Liver (tissue), 9 donors: Measurements from ENCODE around the gene TMEM97. TPM values are rescaled to one million over a fixed set of nuclear protein-coding genes. Genes with fewer than 3 reads are reported as not detected.
A peak's percentile ranks its signal among the peaks of the same experiment; 100 is the strongest.

ENCODE experiments used
- DNase-seq: peaks from one replicate; pipeline ENCODE4 v3.0.0-alpha.2; 2017; ENCODE audit warnings: low spot score
- H3K27ac ChIP-seq, 2 donors: one replicate each; pipeline ENCODE4 v1.7.0; 2013; ENCODE audit warnings: inconsistent platforms in 2 of 2, low read length in 2 of 2, control low read depth in 1 of 2, low read depth in 1 of 2, mild to moderate bottlenecking in 1 of 2
- H3K27me3 ChIP-seq, 4 donors: one replicate each; pipeline versions ENCODE4 v1.6.1 to v1.7.0; 2013; ENCODE audit warnings: low read length in 3 of 4, inconsistent platforms in 1 of 4, mild to moderate bottlenecking in 1 of 4, moderate library complexity in 1 of 4; ENCODE audit not compliant: control insufficient read depth in 4 of 4, insufficient read depth in 4 of 4
- H3K36me3 ChIP-seq, 4 donors: one replicate each; pipeline versions ENCODE4 v1.6.1 to v1.7.0; 2013; ENCODE audit warnings: low read length in 3 of 4, mild to moderate bottlenecking in 3 of 4, low read depth in 1 of 4, moderate library complexity in 1 of 4; ENCODE audit not compliant: control insufficient read depth in 4 of 4, insufficient read depth in 3 of 4
- H3K4me1 ChIP-seq, 4 donors: one replicate each; pipeline versions ENCODE4 v1.6.1 to v1.7.0; 2013; ENCODE audit warnings: low read length in 3 of 4, mild to moderate bottlenecking in 3 of 4, moderate library complexity in 1 of 4; ENCODE audit not compliant: control insufficient read depth in 4 of 4, insufficient read depth in 4 of 4
- H3K4me3 ChIP-seq, 3 donors: one replicate each; pipeline versions ENCODE4 v1.6.1 to v1.7.0; 2013; ENCODE audit warnings: low read length in 3 of 3, control low read depth in 1 of 3, low read depth in 1 of 3, mild to moderate bottlenecking in 1 of 3
- H3K9ac ChIP-seq, 2 donors: one replicate each; pipeline ENCODE4 v1.7.0; 2013; ENCODE audit warnings: low read length in 2 of 2, mild to moderate bottlenecking in 2 of 2, moderate library complexity in 2 of 2, control low read depth in 1 of 2, low read depth in 1 of 2
- H3K9me3 ChIP-seq, 4 donors: one replicate each; pipeline versions ENCODE4 v1.6.1 to v1.7.0; 2013; ENCODE audit warnings: low read length in 3 of 4; ENCODE audit not compliant: control insufficient read depth in 4 of 4
- EGR1 ChIP-seq, 2 donors: IDR thresholded peaks; 2 replicates each; pipeline ENCODE4 v1.6.1; 2016 to 2018; ENCODE audit warnings: antibody characterized with exemption in 2 of 2, low read depth in 2 of 2
- FOXA2 ChIP-seq: IDR thresholded peaks from 2 replicates; pipeline ENCODE4 v1.6.1; 2016; ENCODE audit warnings: antibody characterized with exemption
- GABPA ChIP-seq, 2 donors: IDR thresholded peaks in 1 of 2; conservative IDR thresholded peaks in 1 of 2; 2 replicates each; pipeline ENCODE4 v1.6.1; 2016; ENCODE audit warnings: antibody characterized with exemption in 2 of 2, mild to moderate bottlenecking in 1 of 2, moderate library complexity in 1 of 2
- HNF4A ChIP-seq, 2 donors: conservative IDR thresholded peaks; 2 replicates each; pipeline ENCODE4 v1.6.1; 2016; ENCODE audit warnings: antibody characterized with exemption in 2 of 2, mild to moderate bottlenecking in 2 of 2
- HNF4G ChIP-seq: IDR thresholded peaks from 2 replicates; pipeline ENCODE4 v1.6.1; 2016; ENCODE audit warnings: antibody characterized with exemption
- JUND ChIP-seq, 2 donors: IDR thresholded peaks; 2 replicates each; pipeline ENCODE4 v1.6.1; 2016; ENCODE audit warnings: antibody characterized with exemption in 2 of 2
- MAX ChIP-seq: IDR thresholded peaks from 2 replicates; pipeline ENCODE4 v1.6.1; 2016; ENCODE audit warnings: antibody characterized with exemption
- NR2F2 ChIP-seq: IDR thresholded peaks from 2 replicates; pipeline ENCODE4 v1.6.1; 2016; ENCODE audit warnings: antibody characterized with exemption
- RAD21 ChIP-seq, 2 donors: IDR thresholded peaks; 2 replicates each; pipeline ENCODE4 v1.6.1; 2016; ENCODE audit warnings: antibody characterized with exemption in 2 of 2, mild to moderate bottlenecking in 2 of 2
- RXRA ChIP-seq, 2 donors: IDR thresholded peaks; 2 replicates each; pipeline ENCODE4 v1.6.1; 2017 to 2018; ENCODE audit warnings: antibody characterized with exemption in 2 of 2, mild to moderate bottlenecking in 1 of 2
- SP1 ChIP-seq: IDR thresholded peaks from 2 replicates; pipeline ENCODE4 v1.6.1; 2018; ENCODE audit warnings: antibody characterized with exemption, mild to moderate bottlenecking
- TAF1 ChIP-seq: conservative IDR thresholded peaks from 2 replicates; pipeline ENCODE4 v1.6.1; 2016; ENCODE audit warnings: antibody characterized with exemption, mild to moderate bottlenecking
- ZBTB33 ChIP-seq: IDR thresholded peaks from 2 replicates; pipeline ENCODE4 v1.6.1; 2016; ENCODE audit warnings: antibody characterized with exemption
- WGBS: extraction: QIAGEN DNeasy Blood & Tissue Kit; methylation state at CpG from one replicate; pipeline ENCODE4 v1.1.7; 2013; 5-methylcytosine and 5-hydroxymethylcytosine counted together
- polyA plus RNA-seq, 2 donors: library from polyadenylated mRNA; stranded (reverse) in 1 of 2; unstranded in 1 of 2; fragments of 200-250 nt in 1 of 2; fragments of >200 nt in 1 of 2; fragmentation: Nextera tagmentation in 1 of 2; extraction: Ambion mirVana in 1 of 2; gene quantifications; one replicate each; pipeline versions ENCODE4 v1.2.1 to v1.2.3, GENCODE V29; 2013 to 2015
- total RNA-seq, 2 donors: library from RNA; depleted of rRNA; stranded (reverse); fragments of >200 nt; gene quantifications; one replicate each; pipeline ENCODE4 v1.2.3, GENCODE V29; 2014
- TF ChIP-seq, protein P1 (sequence below): fragments of 150-350 bp; IDR thresholded peaks from 2 replicates; pipeline ENCODE4 v1.5.1; 2017; ENCODE audit warnings: improper control_type of control experiment, low read depth, low read length; ENCODE audit not compliant: missing input control
- TF ChIP-seq, protein P2 (sequence below): IDR thresholded peaks from 2 replicates; pipeline ENCODE4 v1.6.1; 2016; ENCODE audit warnings: antibody characterized with exemption
- TF ChIP-seq, protein P3 (sequence below): IDR thresholded peaks from 2 replicates; pipeline ENCODE4 v1.6.1; 2016; ENCODE audit warnings: antibody characterized with exemption, mild to moderate bottlenecking
- donor health status: healthy.
- donor health status: healthy.
- donor health status: healthy.
- donor health status: healthy.
- donor health status: healthy.

TMEM97 gene
- total and polyA plus RNA-seq, 4 donors: 29.5 to 90.2 (median 63.5) TPM

DNA sequence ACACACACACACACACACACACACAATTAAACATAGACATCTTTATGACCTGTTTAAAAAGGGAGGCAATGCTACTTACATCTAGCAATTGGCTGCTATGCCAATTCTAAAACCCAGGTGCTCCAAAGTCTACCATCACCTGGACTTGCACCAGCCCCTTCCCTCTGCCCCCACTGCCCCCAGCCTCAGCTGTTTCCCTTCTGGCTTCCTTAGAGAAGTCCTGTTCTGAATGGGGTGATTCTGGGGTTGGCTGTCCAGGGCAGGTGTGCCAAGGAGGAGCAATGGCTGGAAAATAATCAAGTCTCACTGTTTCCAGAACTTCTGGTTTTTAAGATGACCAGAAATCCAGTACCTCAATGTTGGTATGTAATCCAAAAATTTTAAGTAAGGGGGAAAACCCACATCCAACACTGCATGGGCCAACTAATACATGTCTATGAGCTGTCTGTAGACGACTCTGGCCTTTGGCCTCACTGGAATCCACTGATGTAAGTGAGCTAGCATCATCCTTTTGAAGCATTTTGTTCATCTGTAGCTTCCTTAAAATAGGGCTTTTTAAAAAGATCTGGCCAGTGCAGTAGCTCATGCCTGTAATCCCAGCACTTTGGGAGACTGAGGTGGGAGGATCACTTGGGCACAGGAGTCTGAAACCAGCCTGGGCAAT is 14.2 kb downstream of the TMEM97 start (continued):
- TF ChIP-seq ZBTB33 (no peak), EGR1 (IDR thresholded peaks at IDR 0.05; ENCODE audit: low read depth in 2 of 2) (no peak), HNF4A (conservative IDR thresholded peaks at IDR 0.05) (no peak)

DNA sequence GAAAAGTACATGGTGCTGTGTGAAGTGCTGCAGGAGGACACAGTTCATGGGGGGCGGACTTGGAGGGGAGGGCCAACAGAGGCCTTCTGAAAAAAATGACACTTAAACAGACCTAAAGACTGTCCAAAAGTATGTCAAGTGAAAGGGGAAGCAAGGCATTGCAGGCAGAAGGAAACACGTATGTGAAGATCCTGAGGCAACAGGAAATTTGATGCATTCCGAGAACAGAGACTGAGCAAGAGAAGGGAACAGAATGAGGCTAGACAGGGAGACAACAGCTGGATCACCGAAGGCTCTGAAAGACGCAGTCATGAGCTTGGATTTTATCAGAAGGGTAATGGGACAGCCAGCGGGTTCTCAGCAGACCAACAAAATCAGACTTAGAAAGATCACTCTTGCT is 15.2 kb downstream of the TMEM97 start:
- H3K9me3 ChIP-seq: no peaks in the 10 kb centered on the region
- peak overlapping the region; percentile 85 to 93 (median 91) for H3K4me3 ChIP-seq
- no peak for DNase-seq
- WGBS: 74% methylated on average over 6 of the region's 6 CpGs
- H3K4me1 ChIP-seq: peaks cover 4 to 39% (median 36%) of the 10 kb centered on the region in 4 donors
- peaks cover 0 to 13% (median 5%) of the 10 kb centered on the region in 4 donors for H3K36me3 ChIP-seq
- no peaks in the 10 kb centered on the region for H3K27me3 ChIP-seq
- H3K27ac ChIP-seq: no peak overlapping the region
- H3K9ac ChIP-seq: peak overlapping the region in 1 of 2 donors; percentile 74
- no peak for TF ChIP-seq RXRA (IDR thresholded peaks at IDR 0.05)
- TF ChIP-seq, protein P1, sequence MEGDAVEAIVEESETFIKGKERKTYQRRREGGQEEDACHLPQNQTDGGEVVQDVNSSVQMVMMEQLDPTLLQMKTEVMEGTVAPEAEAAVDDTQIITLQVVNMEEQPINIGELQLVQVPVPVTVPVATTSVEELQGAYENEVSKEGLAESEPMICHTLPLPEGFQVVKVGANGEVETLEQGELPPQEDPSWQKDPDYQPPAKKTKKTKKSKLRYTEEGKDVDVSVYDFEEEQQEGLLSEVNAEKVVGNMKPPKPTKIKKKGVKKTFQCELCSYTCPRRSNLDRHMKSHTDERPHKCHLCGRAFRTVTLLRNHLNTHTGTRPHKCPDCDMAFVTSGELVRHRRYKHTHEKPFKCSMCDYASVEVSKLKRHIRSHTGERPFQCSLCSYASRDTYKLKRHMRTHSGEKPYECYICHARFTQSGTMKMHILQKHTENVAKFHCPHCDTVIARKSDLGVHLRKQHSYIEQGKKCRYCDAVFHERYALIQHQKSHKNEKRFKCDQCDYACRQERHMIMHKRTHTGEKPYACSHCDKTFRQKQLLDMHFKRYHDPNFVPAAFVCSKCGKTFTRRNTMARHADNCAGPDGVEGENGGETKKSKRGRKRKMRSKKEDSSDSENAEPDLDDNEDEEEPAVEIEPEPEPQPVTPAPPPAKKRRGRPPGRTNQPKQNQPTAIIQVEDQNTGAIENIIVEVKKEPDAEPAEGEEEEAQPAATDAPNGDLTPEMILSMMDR: no peak
- TF ChIP-seq HNF4A (conservative IDR thresholded peaks at IDR 0.05): no peak
- no peak for TF ChIP-seq SP1
- TF ChIP-seq GABPA (IDR thresholded peaks at IDR 0.05 in 1 of 2, conservative IDR thresholded peaks at IDR 0.05 in 1 of 2): no peak
- TF ChIP-seq JUND (IDR thresholded peaks at IDR 0.05): no peak
- TF ChIP-seq FOXA2: no peak
- TF ChIP-seq RAD21 (IDR thresholded peaks at IDR 0.05): no peak
- no peak for TF ChIP-seq TAF1
- TF ChIP-seq EGR1 (IDR thresholded peaks at IDR 0.05; ENCODE audit: low read depth in 2 of 2): no peak
- TF ChIP-seq, protein P2, sequence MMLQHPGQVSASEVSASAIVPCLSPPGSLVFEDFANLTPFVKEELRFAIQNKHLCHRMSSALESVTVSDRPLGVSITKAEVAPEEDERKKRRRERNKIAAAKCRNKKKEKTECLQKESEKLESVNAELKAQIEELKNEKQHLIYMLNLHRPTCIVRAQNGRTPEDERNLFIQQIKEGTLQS: no peak
- TF ChIP-seq ZBTB33: no peak
- no peak for TF ChIP-seq HNF4G
- no peak for TF ChIP-seq MAX
- TF ChIP-seq, protein P3, sequence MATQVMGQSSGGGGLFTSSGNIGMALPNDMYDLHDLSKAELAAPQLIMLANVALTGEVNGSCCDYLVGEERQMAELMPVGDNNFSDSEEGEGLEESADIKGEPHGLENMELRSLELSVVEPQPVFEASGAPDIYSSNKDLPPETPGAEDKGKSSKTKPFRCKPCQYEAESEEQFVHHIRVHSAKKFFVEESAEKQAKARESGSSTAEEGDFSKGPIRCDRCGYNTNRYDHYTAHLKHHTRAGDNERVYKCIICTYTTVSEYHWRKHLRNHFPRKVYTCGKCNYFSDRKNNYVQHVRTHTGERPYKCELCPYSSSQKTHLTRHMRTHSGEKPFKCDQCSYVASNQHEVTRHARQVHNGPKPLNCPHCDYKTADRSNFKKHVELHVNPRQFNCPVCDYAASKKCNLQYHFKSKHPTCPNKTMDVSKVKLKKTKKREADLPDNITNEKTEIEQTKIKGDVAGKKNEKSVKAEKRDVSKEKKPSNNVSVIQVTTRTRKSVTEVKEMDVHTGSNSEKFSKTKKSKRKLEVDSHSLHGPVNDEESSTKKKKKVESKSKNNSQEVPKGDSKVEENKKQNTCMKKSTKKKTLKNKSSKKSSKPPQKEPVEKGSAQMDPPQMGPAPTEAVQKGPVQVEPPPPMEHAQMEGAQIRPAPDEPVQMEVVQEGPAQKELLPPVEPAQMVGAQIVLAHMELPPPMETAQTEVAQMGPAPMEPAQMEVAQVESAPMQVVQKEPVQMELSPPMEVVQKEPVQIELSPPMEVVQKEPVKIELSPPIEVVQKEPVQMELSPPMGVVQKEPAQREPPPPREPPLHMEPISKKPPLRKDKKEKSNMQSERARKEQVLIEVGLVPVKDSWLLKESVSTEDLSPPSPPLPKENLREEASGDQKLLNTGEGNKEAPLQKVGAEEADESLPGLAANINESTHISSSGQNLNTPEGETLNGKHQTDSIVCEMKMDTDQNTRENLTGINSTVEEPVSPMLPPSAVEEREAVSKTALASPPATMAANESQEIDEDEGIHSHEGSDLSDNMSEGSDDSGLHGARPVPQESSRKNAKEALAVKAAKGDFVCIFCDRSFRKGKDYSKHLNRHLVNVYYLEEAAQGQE: no peak
- no peak for TF ChIP-seq NR2F2
